NCI-H2171 treated with DMSO at 0.1 percent for 48 hours (cell line): ENCODE results near the gene KRTAP4-5.
"Not testable (repeated sequence)": the region's sequence is repeated elsewhere in the genome, so short reads cannot be mapped to it uniquely, and the experiment has no call there.

ENCODE experiments used
- DNase-seq: peaks from one replicate; lab custom pipeline; 2025; lab: John Stamatoyannopoulos, UW

The KRTAP4-5 gene

DNA sequence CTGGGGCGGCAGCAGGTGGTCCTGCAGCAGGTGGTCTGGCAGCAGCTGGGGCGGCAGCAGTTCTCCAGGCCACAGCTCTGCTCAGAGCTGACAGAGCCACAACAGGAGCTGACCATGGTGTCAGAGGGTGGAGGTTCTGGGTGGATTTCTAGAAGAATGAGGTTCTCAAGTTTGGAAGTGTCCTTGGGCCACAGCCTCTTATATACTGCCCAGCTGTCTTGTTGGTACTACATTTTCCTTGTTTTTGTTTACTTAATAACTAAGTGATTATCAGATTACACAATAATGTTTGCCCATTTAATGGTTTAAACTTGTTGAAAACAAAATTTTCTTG lies at the start of gene KRTAP4-5:
Gene KRTAP4-5, minus strand, starts transcription at position 174 of the 334 bp plus-strand sequence. Its CDS starts 58 bp downstream, at position 116.
- no peak for DNase-seq

- DNase-seq, result no peak
Measured at GRCh38 chr17:41196068-41196467, 46.4 kb upstream of the KRTAP4-5 start.

- DNase-seq, result no peak
Measured at GRCh38 chr17:41190328-41190727, 40.7 kb upstream of the KRTAP4-5 start.

GRCh38 chr17:41189837-41190318 lies 40.3 kb upstream of the KRTAP4-5 start, which contains the start of gene KRTAP9-1:
Gene KRTAP9-1 (plus strand): TSS chr17:41189887. CDS start chr17:41189887, 0 bp downstream.
- DNase-seq, result not testable (repeated sequence)

DNA sequence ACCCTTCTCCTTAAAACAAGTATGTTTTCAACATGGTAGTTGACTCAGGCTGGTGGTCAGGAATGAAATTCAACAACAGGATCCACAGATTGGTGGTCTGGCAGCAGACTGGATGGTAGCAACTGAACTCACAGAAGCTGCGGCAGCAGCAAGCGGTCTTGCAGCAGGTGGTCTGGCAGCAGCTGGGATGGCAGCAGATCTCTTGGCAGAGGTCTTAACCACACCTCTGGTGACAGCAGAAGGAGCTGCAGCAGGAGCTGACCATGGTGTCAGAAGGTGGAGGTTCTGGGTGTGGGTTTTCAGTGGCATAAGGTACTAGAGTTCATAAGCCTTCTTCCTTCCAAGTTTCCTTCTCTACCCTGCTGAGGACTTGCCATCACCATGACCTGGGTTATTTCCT lies 37.2 kb upstream of the KRTAP4-5 start:
- DNase-seq, result no peak

- no peak for DNase-seq
Measured at GRCh38 chr17:41185001-41185400, 35.4 kb upstream of the KRTAP4-5 start.

DNA sequence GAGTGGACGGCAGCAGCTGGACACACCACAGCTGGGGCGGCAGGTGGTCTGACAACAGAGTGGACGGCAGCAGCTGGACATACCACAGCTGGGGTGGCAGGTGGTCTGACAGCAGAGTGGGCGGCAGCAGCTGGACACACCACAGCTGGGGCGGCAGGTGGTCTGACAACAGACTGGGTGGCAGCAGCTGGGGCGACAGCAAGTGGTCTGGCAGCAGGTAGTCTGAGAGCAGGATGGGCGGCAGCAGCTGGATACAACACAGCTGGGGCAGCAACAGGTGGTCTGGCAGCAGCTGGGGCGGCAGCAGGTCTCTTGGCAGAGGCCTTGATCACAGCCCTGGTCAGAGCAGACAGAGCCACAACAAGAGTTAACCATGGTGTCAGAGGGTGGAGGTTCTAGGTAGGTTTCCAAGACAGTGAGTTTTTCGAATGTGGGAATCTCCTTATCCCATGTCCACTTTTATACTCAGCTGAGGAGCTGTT lies 34.9 kb upstream of the KRTAP4-5 start, which contains the start of gene KRTAP4-1:
Gene KRTAP4-1, minus strand, starts transcription at position 432 of the 482 bp plus-strand sequence. Its CDS starts 57 bp downstream, at position 375.
- DNase-seq, result no peak

GRCh38 chr17:41178843-41179616 lies 29.4 kb upstream of the KRTAP4-5 start:
- DNase-seq, result no peak

- DNase-seq, result no peak
Measured at GRCh38 chr17:41178341-41178740, 28.7 kb upstream of the KRTAP4-5 start.

DNA sequence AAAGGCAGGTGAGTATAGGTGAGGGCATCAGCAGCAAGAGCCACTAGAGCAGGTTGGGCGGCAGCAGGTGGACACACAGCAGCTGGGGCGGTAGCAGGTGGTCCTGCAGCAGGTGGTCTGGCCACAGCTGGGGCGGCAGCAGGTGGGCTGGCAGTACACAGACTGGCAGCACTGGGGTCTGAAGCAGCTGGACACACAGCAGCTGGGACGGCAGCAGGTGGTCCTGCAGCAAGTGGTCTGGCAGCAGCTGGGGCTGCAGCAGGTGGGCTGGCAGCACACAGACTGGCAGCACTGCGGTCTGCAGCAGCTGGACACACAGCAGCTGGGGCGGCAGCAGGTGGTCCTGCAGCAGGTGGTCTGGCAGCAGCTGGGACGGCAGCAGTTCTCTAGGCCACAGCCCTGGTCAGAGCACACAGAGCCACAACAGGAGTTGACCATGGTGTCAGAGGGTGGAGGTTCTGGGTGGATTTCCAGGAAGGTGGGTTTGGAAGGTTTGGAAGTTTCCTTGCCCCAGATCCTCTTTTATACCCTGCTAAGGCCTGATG lies 28.2 kb upstream of the KRTAP4-5 start, which contains the start of gene KRTAP4-2:
Gene KRTAP4-2, minus strand, starts transcription at position 495 of the 545 bp plus-strand sequence. Its CDS starts 57 bp downstream, at position 438.
- no peak for DNase-seq

DNA sequence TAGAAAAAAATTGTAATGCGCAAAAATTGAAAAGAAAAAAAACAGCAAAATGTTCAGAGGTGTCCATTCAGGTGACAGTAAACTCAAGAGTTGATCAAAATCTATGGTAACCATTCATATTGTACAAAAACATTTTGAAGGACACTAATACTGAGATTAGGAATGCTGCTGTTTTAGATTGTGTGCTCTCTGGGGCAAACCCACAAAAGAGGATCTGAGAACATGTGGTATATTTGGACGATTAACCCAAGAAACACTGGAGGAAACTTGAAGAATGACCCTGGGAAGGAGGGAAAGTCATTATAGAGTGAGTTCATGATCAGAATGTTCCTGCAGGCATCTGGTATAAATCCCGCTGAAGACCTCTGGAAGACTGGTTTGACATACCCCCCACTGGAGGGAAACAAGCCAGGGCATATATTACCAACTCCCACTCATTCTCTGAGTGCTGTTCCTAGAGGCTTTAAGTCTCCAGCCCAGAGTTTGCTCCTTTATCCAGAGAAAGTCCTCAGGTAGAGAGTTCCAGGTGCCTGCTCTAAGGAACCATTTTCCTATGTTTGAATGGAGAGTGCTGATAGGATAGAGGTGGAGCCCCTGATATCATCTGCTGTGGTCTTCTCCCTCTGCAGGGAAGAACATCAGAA lies 27.2 kb upstream of the KRTAP4-5 start:
- DNase-seq, result no peak

- no peak for DNase-seq
Measured at GRCh38 chr17:41171886-41172285, 22.3 kb upstream of the KRTAP4-5 start.

- DNase-seq, result no peak
Measured at GRCh38 chr17:41168121-41168520, 18.5 kb upstream of the KRTAP4-5 start, which contains the start of gene KRTAP4-3. Gene KRTAP4-3 (minus strand): TSS chr17:41168221. CDS start chr17:41168172, 49 bp downstream.

GRCh38 chr17:41167561-41167960 lies 17.9 kb upstream of the KRTAP4-5 start:
- DNase-seq, result no peak

GRCh38 chr17:41163828-41164227 lies 14.2 kb upstream of the KRTAP4-5 start:
- no peak for DNase-seq

DNA sequence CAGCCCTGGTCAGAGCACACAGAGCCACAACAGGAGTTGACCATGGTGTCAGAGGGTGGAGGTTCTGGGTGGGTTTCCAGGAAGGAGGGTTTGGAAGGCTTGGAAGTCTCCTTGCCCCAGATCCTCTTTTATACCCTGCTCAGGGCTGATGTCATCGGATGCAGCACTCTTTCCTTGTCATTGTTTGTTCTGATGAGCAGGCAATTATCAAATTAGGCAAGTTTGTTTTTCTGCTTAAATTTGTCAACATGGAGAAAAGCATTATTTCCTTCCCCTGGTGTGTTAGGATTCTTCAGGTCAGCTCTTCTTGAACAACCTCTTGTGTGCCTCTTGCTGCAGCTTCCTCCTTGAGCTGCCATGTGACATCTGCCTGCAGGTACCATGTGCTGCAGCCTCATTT lies 11.0 kb upstream of the KRTAP4-5 start, which contains the start of gene KRTAP4-4:
Gene KRTAP4-4, minus strand, starts transcription at position 101 of the 400 bp plus-strand sequence. Its CDS starts 57 bp downstream, at position 44.
- no peak for DNase-seq

DNA sequence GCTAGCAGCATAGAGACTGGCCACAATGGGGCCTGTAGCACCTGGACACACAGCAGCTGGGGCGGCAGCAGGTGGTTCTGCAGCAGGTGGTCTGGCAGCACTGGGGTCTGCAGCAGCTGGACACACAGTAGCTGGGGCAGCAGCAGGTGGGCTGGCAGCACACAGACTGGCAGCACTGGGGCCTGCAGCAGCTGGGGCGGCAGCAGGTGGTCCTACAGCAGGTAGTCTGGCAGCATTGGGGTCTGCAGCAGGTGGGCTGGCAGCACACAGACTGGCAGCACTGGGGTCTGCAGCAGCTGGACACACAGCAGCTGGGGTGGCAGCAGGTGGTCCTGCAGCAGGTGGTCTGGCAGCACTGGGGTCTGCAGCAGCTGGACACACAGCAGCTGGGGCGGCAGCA lies 10.6 kb upstream of the KRTAP4-5 start:
- DNase-seq, result not testable (repeated sequence)

DNA sequence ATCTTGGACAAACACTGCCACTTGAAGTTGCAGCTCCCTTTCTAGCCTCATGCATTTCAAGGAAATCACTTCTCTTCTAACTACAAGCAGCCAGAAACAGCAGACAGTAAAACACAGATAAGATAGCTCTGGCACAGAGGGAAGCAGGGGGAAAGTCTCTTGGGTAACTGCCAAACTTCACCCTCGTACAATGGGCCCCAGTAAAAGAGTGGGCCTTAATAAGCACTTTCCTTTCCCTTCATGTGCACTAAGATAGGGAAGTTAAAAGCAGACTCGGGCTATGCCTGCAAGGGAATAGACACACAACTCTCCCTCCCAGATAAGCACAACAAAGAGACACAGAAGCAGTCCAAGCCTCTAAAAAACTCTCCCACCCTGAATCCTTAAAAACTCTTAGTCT lies 4.2 kb upstream of the KRTAP4-5 start:
- no peak for DNase-seq

GRCh38 chr17:41151525-41151924 lies 1.9 kb upstream of the KRTAP4-5 start:
- DNase-seq, result no peak

GRCh38 chr17:41150026-41150425 lies 401 bp upstream of the KRTAP4-5 start:
- no peak for DNase-seq

- DNase-seq, result not testable (repeated sequence)
Measured at GRCh38 chr17:41148971-41149651, 514 bp downstream of the KRTAP4-5 start.
